HepG2 (cell line): ENCODE measurements around the gene F12. TPM values are rescaled to one million over a fixed set of nuclear protein-coding genes. Genes with fewer than 3 reads are reported as not detected.

Source experiments
- CHD4 ChIP-seq: fragments of 200-600 bp; sonication (generic); IDR thresholded peaks from 2 replicates; pipeline ENCODE4 v1.7.0; 2017; ENCODE audit warnings: mild to moderate bottlenecking, low read length, borderline replicate concordance
- HOXA3 ChIP-seq: sonication (generic); formaldehyde crosslinking; IDR thresholded peaks from 2 replicates; pipeline ENCODE4 v1.5.0; 2020; ENCODE audit warnings: missing genetic modification reagents
- NCOA1 ChIP-seq: sonication (generic); formaldehyde crosslinking; IDR thresholded peaks from 2 replicates; pipeline ENCODE4 v1.9.0; 2021; ENCODE audit warnings: missing genetic modification reagents
- NRL ChIP-seq: sonication (generic); formaldehyde crosslinking; IDR thresholded peaks from 2 replicates; pipeline ENCODE4 v1.5.0; 2020; ENCODE audit warnings: missing genetic modification reagents, mild to moderate bottlenecking, moderate library complexity, borderline replicate concordance
- RARA ChIP-seq: IDR thresholded peaks from 2 replicates; pipeline ENCODE4 v1.6.1; 2016; ENCODE audit warnings: missing genetic modification reagents, missing compliant biosample characterization
- SNAI1 ChIP-seq: sonication (generic); formaldehyde crosslinking; IDR thresholded peaks from 2 replicates; pipeline ENCODE4 v1.5.0; 2020; ENCODE audit warnings: mild to moderate bottlenecking, missing genetic modification reagents, borderline replicate concordance
- ZMYM4 ChIP-seq: sonication (generic); formaldehyde crosslinking; IDR thresholded peaks from 2 replicates; pipeline ENCODE4 v1.8.1; 2023; ENCODE audit warnings: mild to moderate bottlenecking, missing genetic modification reagents
- ZNF678 ChIP-seq: sonication (generic); formaldehyde crosslinking; IDR thresholded peaks from 2 replicates; pipeline ENCODE4 v1.4.0; 2020; ENCODE audit warnings: mild to moderate bottlenecking, missing genetic modification reagents
- ZNF891 ChIP-seq: sonication (generic); formaldehyde crosslinking; IDR thresholded peaks from 2 replicates; pipeline ENCODE4 v1.5.0; 2020; ENCODE audit warnings: mild to moderate bottlenecking, missing genetic modification reagents
- polyA plus RNA-seq, 8 experiments: library from polyadenylated mRNA; depleted of rRNA in 3 of 8; stranded (reverse) in 7 of 8; unstranded in 1 of 8; fragments of >200 nt; fragmentation: Illumina TruSeq in 4 of 8; extraction: Trizol in 4 of 8; gene quantifications; 2 replicates each; pipeline versions ENCODE4 v1.2.1 to v1.2.3, GENCODE V29; 2011 to 2016; ENCODE audit warnings: low read depth in 4 of 8, missing spikeins in 1 of 8, mixed read lengths in 1 of 8; ENCODE audit not compliant: insufficient read depth in 1 of 8
- total RNA-seq, 5 experiments: library from RNA; depleted of rRNA; stranded (reverse); fragments of >200 nt; fragmentation: Illumina TruSeq; extraction: Trizol; gene quantifications; 2 replicates each; pipeline ENCODE4 v1.2.3, GENCODE V29; 2016; ENCODE audit warnings: low read depth in 1 of 5
- TF ChIP-seq, protein P1 (sequence below): sonication (generic); formaldehyde crosslinking; IDR thresholded peaks from 2 replicates; pipeline ENCODE4 v1.5.1; 2020; ENCODE audit warnings: mild to moderate bottlenecking, missing genetic modification reagents
- TF ChIP-seq, protein P2 (sequence below): sonication (generic); formaldehyde crosslinking; IDR thresholded peaks from 2 replicates; pipeline ENCODE4 v1.4.0; 2020; ENCODE audit warnings: missing genetic modification reagents

Gene F12
- total and polyA plus RNA-seq, 2 of the 13 experiments (the other 11 are each of a cell fraction or from before 2014, with no cell fraction given) = 2.5 to 3.0 TPM

DNA sequence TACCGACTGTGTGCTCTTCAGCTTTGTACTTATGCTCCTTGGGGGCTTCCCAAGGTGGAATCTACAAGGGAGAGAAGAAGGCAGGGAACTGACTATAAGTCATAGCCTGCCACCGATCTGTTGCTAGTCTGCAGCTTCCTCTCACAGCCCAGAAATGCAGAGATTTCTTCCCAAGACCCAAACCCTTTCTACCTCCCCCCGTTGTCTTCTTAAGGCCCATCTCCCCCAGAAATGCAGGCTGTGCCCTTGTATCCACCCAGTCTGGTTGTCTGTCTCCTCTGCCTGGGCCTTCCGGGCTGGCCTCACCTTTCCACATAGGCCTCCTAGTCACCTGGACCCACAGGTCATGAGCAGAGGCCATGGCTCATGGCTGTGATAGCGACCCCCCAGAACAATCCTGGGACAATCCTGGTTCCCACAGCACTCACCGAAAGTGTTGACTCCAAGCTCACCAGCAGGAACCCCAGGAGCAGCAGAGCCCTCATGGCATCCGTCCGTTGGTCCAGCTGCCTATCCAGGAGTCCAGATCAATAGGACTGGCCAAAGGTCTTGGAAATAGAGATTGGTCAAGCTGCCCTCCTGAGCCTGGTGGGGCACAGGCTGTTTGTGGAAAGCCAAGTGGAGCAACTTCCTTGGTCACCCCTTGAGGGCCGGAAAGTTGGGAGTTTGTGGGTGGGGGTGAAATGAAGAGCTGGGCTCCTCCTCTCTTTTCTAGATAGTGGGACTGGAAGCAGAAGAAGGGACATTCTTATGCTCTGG lies at the start of gene F12 (continued):
- TF ChIP-seq, protein P1, sequence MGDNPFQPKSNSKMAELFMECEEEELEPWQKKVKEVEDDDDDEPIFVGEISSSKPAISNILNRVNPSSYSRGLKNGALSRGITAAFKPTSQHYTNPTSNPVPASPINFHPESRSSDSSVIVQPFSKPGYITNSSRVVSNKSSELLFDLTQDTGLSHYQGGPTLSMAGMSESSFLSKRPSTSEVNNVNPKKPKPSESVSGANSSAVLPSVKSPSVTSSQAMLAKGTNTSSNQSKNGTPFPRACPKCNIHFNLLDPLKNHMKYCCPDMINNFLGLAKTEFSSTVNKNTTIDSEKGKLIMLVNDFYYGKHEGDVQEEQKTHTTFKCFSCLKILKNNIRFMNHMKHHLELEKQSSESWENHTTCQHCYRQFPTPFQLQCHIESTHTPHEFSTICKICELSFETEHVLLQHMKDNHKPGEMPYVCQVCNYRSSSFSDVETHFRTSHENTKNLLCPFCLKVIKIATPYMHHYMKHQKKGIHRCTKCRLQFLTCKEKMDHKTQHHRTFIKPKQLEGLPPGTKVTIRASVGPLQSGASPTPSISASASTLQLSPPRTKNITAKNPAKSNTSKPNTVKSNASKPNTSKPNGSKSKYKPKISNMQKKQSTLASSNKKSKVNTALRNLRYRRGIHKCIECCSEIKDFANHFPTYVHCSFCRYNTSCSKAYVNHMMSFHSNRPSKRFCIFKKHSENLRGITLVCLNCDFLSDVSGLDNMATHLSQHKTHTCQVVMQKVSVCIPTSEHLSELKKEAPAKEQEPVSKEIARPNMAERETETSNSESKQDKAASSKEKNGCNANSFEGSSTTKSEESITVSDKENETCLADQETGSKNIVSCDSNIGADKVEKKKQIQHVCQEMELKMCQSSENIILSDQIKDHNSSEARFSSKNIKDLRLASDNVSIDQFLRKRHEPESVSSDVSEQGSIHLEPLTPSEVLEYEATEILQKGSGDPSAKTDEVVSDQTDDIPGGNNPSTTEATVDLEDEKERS = 0 out of 2 replicates have a peak, but pooled peaks have one; percentile 39
- TF ChIP-seq RARA (peak; percentile 25; the same call in 1 of the 2 replicates), SNAI1 (no peak), ZMYM4 (peak; percentile 51; the same call in 1 of the 2 replicates), NCOA1 (CRISPR knock-in tag) (no peak), NRL (CRISPR knock-in tag) (0 out of 2 replicates have a peak, but pooled peaks have one; percentile 41), ZNF891 (0 out of 2 replicates have a peak, but pooled peaks have one; percentile 35), HOXA3 (CRISPR knock-in tag) (peak; percentile 57; the same call in 1 of the 2 replicates), ZNF678 (CRISPR knock-in tag) (no peak), CHD4 (no peak)
- TF ChIP-seq, protein P2, sequence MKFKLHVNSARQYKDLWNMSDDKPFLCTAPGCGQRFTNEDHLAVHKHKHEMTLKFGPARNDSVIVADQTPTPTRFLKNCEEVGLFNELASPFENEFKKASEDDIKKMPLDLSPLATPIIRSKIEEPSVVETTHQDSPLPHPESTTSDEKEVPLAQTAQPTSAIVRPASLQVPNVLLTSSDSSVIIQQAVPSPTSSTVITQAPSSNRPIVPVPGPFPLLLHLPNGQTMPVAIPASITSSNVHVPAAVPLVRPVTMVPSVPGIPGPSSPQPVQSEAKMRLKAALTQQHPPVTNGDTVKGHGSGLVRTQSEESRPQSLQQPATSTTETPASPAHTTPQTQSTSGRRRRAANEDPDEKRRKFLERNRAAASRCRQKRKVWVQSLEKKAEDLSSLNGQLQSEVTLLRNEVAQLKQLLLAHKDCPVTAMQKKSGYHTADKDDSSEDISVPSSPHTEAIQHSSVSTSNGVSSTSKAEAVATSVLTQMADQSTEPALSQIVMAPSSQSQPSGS (CRISPR knock-in tag) = no peak
- TF ChIP-seq, all 625 proteins: peak for 81
